Neuron (in vitro differentiated cells): ENCODE results near the gene MRPS18C.

ENCODE experiments used
- H2AFZ ChIP-seq: one replicate; pipeline ENCODE4 v1.6.1; 2013; ENCODE audit warnings: low read depth, mild to moderate bottlenecking, inconsistent platforms, low read length, moderate library complexity
- H3K27me3 ChIP-seq: one replicate; pipeline ENCODE4 v1.6.1; 2013; ENCODE audit warnings: low read length; ENCODE audit not compliant: insufficient read depth
- H3K36me3 ChIP-seq: one replicate; pipeline ENCODE4 v1.6.1; 2013; ENCODE audit warnings: low read length; ENCODE audit not compliant: insufficient read depth
- H3K4me1 ChIP-seq: one replicate; pipeline ENCODE4 v1.6.1; 2013; ENCODE audit warnings: low read length; ENCODE audit not compliant: insufficient read depth
- H3K4me3 ChIP-seq: 2 replicates; pipeline ENCODE4 v1.5.1; 2013; ENCODE audit warnings: mild to moderate bottlenecking, low read length, moderate library complexity
- H3K9me3 ChIP-seq: one replicate; pipeline ENCODE4 v1.6.1; 2013; ENCODE audit warnings: low read length

The MRPS18C gene

GRCh38 chr4:83455281-83456183 is at the start of gene MRPS18C, which contains the start of gene HELQ:
Gene MRPS18C (plus strand): TSS chr4:83456058. CDS start chr4:83456078, 20 bp downstream.
Gene HELQ (minus strand): TSS chr4:83455823. CDS start chr4:83455693, 130 bp downstream.
- Histone ChIP-seq H3K27me3 (no peaks in the 10 kb centered on the region), H3K36me3 (peaks cover 45% of the 10 kb centered on the region), H3K9me3 (no peaks in the 10 kb centered on the region), H2AFZ (peak within 1 kb of the TSS; percentile 69), H3K4me1 (peaks cover 23% of the 10 kb centered on the region), H3K4me3 (peak within 1 kb of the TSS; percentile 90)

GRCh38 chr4:83408908-83409307 is 47.0 kb upstream of the MRPS18C start:
- H3K4me3 ChIP-seq = no peak overlapping the region
- H3K9me3 ChIP-seq = no peaks in the 10 kb centered on the region
- no peaks in the 10 kb centered on the region for H3K27me3 ChIP-seq
- H2AFZ ChIP-seq = no peak overlapping the region
- no peaks in the 10 kb centered on the region for H3K4me1 ChIP-seq
- peaks cover 8% of the 10 kb centered on the region for H3K36me3 ChIP-seq

GRCh38 chr4:83413676-83414075 is 42.2 kb upstream of the MRPS18C start:
- no peaks in the 10 kb centered on the region for H3K27me3 ChIP-seq
- no peak overlapping the region for H2AFZ ChIP-seq
- H3K4me3 ChIP-seq = no peak overlapping the region
- no peaks in the 10 kb centered on the region for H3K4me1 ChIP-seq
- H3K36me3 ChIP-seq = peaks cover 17% of the 10 kb centered on the region
- no peaks in the 10 kb centered on the region for H3K9me3 ChIP-seq

GRCh38 chr4:83417566-83417965 is 38.3 kb upstream of the MRPS18C start:
- H3K9me3 ChIP-seq = no peaks in the 10 kb centered on the region
- H3K4me3 ChIP-seq = no peak overlapping the region
- no peaks in the 10 kb centered on the region for H3K4me1 ChIP-seq
- H2AFZ ChIP-seq = no peak overlapping the region
- H3K36me3 ChIP-seq = peaks cover 15% of the 10 kb centered on the region
- H3K27me3 ChIP-seq = no peaks in the 10 kb centered on the region

GRCh38 chr4:83418211-83418610 is 37.6 kb upstream of the MRPS18C start:
- H2AFZ ChIP-seq = no peak overlapping the region
- H3K9me3 ChIP-seq = no peaks in the 10 kb centered on the region
- H3K36me3 ChIP-seq = peaks cover 15% of the 10 kb centered on the region
- no peak overlapping the region for H3K4me3 ChIP-seq
- H3K27me3 ChIP-seq = no peaks in the 10 kb centered on the region
- H3K4me1 ChIP-seq = no peaks in the 10 kb centered on the region

GRCh38 chr4:83431200-83431599 is 24.7 kb upstream of the MRPS18C start:
- H3K27me3 ChIP-seq = no peaks in the 10 kb centered on the region
- H3K36me3 ChIP-seq = peaks cover 3% of the 10 kb centered on the region
- no peaks in the 10 kb centered on the region for H3K4me1 ChIP-seq
- H3K9me3 ChIP-seq = no peaks in the 10 kb centered on the region
- H2AFZ ChIP-seq = no peak overlapping the region
- no peak overlapping the region for H3K4me3 ChIP-seq

- H3K9me3 ChIP-seq = no peaks in the 10 kb centered on the region
- H3K4me1 ChIP-seq = no peaks in the 10 kb centered on the region
- H3K27me3 ChIP-seq = no peaks in the 10 kb centered on the region
- H3K36me3 ChIP-seq = peaks cover 5% of the 10 kb centered on the region
- no peak overlapping the region for H2AFZ ChIP-seq
- no peak overlapping the region for H3K4me3 ChIP-seq
Measured at GRCh38 chr4:83436680-83437079, 19.2 kb upstream of the MRPS18C start.

GRCh38 chr4:83438719-83439118 is 17.1 kb upstream of the MRPS18C start:
- Histone ChIP-seq H2AFZ (no peak overlapping the region), H3K9me3 (no peaks in the 10 kb centered on the region), H3K27me3 (no peaks in the 10 kb centered on the region), H3K4me1 (no peaks in the 10 kb centered on the region), H3K4me3 (no peak overlapping the region), H3K36me3 (peaks cover 12% of the 10 kb centered on the region)

- no peaks in the 10 kb centered on the region for H3K27me3 ChIP-seq
- no peak overlapping the region for H2AFZ ChIP-seq
- peaks cover 12% of the 10 kb centered on the region for H3K36me3 ChIP-seq
- H3K9me3 ChIP-seq = no peaks in the 10 kb centered on the region
- no peaks in the 10 kb centered on the region for H3K4me1 ChIP-seq
- no peak overlapping the region for H3K4me3 ChIP-seq
Measured at GRCh38 chr4:83440148-83440814, 15.6 kb upstream of the MRPS18C start.

GRCh38 chr4:83440899-83441298 is 15.0 kb upstream of the MRPS18C start:
- Histone ChIP-seq H3K36me3 (peaks cover 12% of the 10 kb centered on the region), H3K4me1 (no peaks in the 10 kb centered on the region), H3K4me3 (no peak overlapping the region)

GRCh38 chr4:83449009-83449408 is 6.8 kb upstream of the MRPS18C start:
- no peaks in the 10 kb centered on the region for H3K27me3 ChIP-seq
- H3K4me3 ChIP-seq = no peak overlapping the region
- H3K36me3 ChIP-seq = peaks cover 19% of the 10 kb centered on the region
- H3K9me3 ChIP-seq = no peaks in the 10 kb centered on the region
- H2AFZ ChIP-seq = no peak overlapping the region
- no peaks in the 10 kb centered on the region for H3K4me1 ChIP-seq

More at GRCh38 chr4:83440899-83441298, 15.0 kb upstream of the MRPS18C start:
- Histone ChIP-seq H2AFZ (no peak overlapping the region), H3K9me3 (no peaks in the 10 kb centered on the region), H3K27me3 (no peaks in the 10 kb centered on the region)

- H2AFZ ChIP-seq = no peak overlapping the region
- no peaks in the 10 kb centered on the region for H3K27me3 ChIP-seq
- H3K9me3 ChIP-seq = no peaks in the 10 kb centered on the region
- H3K4me1 ChIP-seq = peaks cover 23% of the 10 kb centered on the region
- peak overlapping the region; percentile 90 for H3K4me3 ChIP-seq
- H3K36me3 ChIP-seq = peaks cover 39% of the 10 kb centered on the region
Measured at GRCh38 chr4:83454686-83455085, 1.2 kb upstream of the MRPS18C start.

- no peaks in the 10 kb centered on the region for H3K27me3 ChIP-seq
- H3K9me3 ChIP-seq = no peaks in the 10 kb centered on the region
- H3K4me1 ChIP-seq = peaks cover 23% of the 10 kb centered on the region
- peak overlapping the region; percentile 15 for H2AFZ ChIP-seq
- peak overlapping the region; percentile 90 for H3K4me3 ChIP-seq
- peaks cover 50% of the 10 kb centered on the region for H3K36me3 ChIP-seq
Measured at GRCh38 chr4:83456184-83456501, 285 bp downstream of the MRPS18C start.
